Measurements from ENCODE around the gene AQP1.

DNA sequence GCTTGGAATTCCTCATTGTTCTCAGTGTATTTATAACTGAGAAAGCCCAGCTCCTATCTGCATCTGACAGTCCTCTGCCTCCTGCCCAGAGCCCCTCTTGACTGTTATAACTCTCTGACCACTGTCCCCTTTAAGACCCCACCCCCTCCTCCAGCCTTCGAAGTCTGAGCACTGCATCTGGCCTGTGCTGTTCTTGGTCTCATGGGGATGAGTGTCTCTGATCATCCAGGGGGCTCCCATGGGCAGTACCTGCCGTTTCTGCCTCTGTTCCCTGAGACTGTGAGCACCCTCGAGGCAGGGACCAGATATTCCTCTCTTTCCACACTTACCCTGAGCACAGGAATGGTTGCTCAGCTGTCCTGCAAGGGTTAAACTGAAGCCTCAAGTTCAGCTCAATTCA lies 59.8 kb downstream of the AQP1 start:
- TF ChIP-seq CTCF (IDR thresholded peaks at IDR 0.05): no peak
- no peak for TF ChIP-seq POLR2A (IDR thresholded peaks at IDR 0.05)
